Measurements from ENCODE around the gene CD300A.

Gene CD300A

GRCh38 chr17:74528491-74529199, 62.2 kb downstream of the CD300A start:
- no peak for TF ChIP-seq CTCF (IDR thresholded peaks at IDR 0.05; ENCODE audit: control insufficient read depth, extremely low read depth, insufficient read depth)
- DNase-seq (ENCODE audit: low read depth) = no peak
- no peak overlapping the region for H3K4me3 ChIP-seq (ENCODE audit: low read depth, low read length)

- no peak for TF ChIP-seq CTCF (IDR thresholded peaks at IDR 0.05; ENCODE audit: control insufficient read depth, extremely low read depth, insufficient read depth)
- no peak for DNase-seq (ENCODE audit: low read depth)
- H3K4me3 ChIP-seq (ENCODE audit: low read depth, low read length) = no peak overlapping the region
Observed at GRCh38 chr17:74529243-74529642, 62.8 kb downstream of the CD300A start.

GRCh38 chr17:74530831-74531150, 64.4 kb downstream of the CD300A start:
- no peak for TF ChIP-seq CTCF (IDR thresholded peaks at IDR 0.05; ENCODE audit: control insufficient read depth, extremely low read depth, insufficient read depth)
- H3K4me3 ChIP-seq (ENCODE audit: low read depth, low read length) = no peak overlapping the region
- DNase-seq (ENCODE audit: low read depth) = no peak

- TF ChIP-seq CTCF (IDR thresholded peaks at IDR 0.05; ENCODE audit: control insufficient read depth, extremely low read depth, insufficient read depth) = no peak
- H3K4me3 ChIP-seq (ENCODE audit: low read depth, low read length) = no peak within 1 kb of the TSS
- DNase-seq (ENCODE audit: low read depth) = no peak
Observed at GRCh38 chr17:74531231-74531761, 64.9 kb downstream of the CD300A start, which contains the start of gene CD300LB. TSS of gene CD300LB (minus strand) at chr17:74531475. CDS start at chr17:74531350, 125 bp downstream.

- H3K4me3 ChIP-seq (ENCODE audit: low read depth, low read length) = no peak overlapping the region
- DNase-seq (ENCODE audit: low read depth) = no peak
- TF ChIP-seq CTCF (IDR thresholded peaks at IDR 0.05; ENCODE audit: control insufficient read depth, extremely low read depth, insufficient read depth) = no peak
Observed at GRCh38 chr17:74532115-74532514, 65.7 kb downstream of the CD300A start.
